ENCODE results near the gene CFTR. TPM values are rescaled to one million over a fixed set of nuclear protein-coding genes. Genes with fewer than 3 reads are reported as not detected.
"Not testable (repeated sequence)": the region's sequence is repeated elsewhere in the genome, so short reads cannot be mapped to it uniquely, and the experiment has no call there.

The CFTR gene
- total and polyA plus RNA-seq, 9 donors: 0.12 to 2.4 (median 0.71) TPM; not detected in 3

GRCh38 chr7:117495308-117495707 lies 15.5 kb downstream of the CFTR start:
- no peak overlapping the region for H3K27ac ChIP-seq
- no peak overlapping the region for H3K4me3 ChIP-seq
- WGBS, 3 donors: 32 to 44% (median 40%) methylated on average over 1 of the region's 1 CpG
- intact Hi-C loops (cut with DNase I): no loop called here
- no peaks in the 10 kb centered on the region for H3K36me3 ChIP-seq
- H3K4me1 ChIP-seq (ENCODE audit: insufficient read depth): no peaks in the 10 kb centered on the region
- no peak for TF ChIP-seq POLR2A (IDR thresholded peaks at IDR 0.05)
- no peaks in the 10 kb centered on the region for H3K9me3 ChIP-seq
- no peaks in the 10 kb centered on the region for H3K27me3 ChIP-seq
- DNase-seq: no peak

GRCh38 chr7:117502331-117502730 lies 22.5 kb downstream of the CFTR start:
- DNase-seq: no peak
- no peak overlapping the region for H3K27ac ChIP-seq
- no peak overlapping the region for H3K4me3 ChIP-seq
- TF ChIP-seq POLR2A (IDR thresholded peaks at IDR 0.05) (no peak), EP300 (IDR thresholded peaks at IDR 0.05) (no peak), CTCF (IDR thresholded peaks at IDR 0.05) (no peak)
- intact Hi-C loops (cut with DNase I): no loop called here
- no peaks in the 10 kb centered on the region for H3K27me3 ChIP-seq
- H3K9me3 ChIP-seq: no peaks in the 10 kb centered on the region
- H3K4me1 ChIP-seq (ENCODE audit: insufficient read depth): no peaks in the 10 kb centered on the region
- H3K36me3 ChIP-seq: no peaks in the 10 kb centered on the region
- WGBS, 3 donors: 63 to 67% (median 64%) methylated on average over 3 of the region's 3 CpGs

GRCh38 chr7:117505238-117505637 lies 25.4 kb downstream of the CFTR start:
- no peaks in the 10 kb centered on the region for H3K36me3 ChIP-seq
- H3K27ac ChIP-seq: no peak overlapping the region
- H3K9me3 ChIP-seq: no peaks in the 10 kb centered on the region
- H3K27me3 ChIP-seq: no peaks in the 10 kb centered on the region
- TF ChIP-seq EP300 (IDR thresholded peaks at IDR 0.05) (no peak), CTCF (IDR thresholded peaks at IDR 0.05) (no peak), POLR2A (IDR thresholded peaks at IDR 0.05) (no peak)
- H3K4me1 ChIP-seq (ENCODE audit: insufficient read depth): no peaks in the 10 kb centered on the region
- WGBS, 3 donors: 66 to 80% (median 68%) methylated on average over 3 of the region's 3 CpGs
- no peak overlapping the region for H3K4me3 ChIP-seq
- intact Hi-C loops (cut with DNase I): no loop called here
- no peak for DNase-seq

- no peaks in the 10 kb centered on the region for H3K4me1 ChIP-seq (ENCODE audit: insufficient read depth)
- TF ChIP-seq POLR2A (IDR thresholded peaks at IDR 0.05) (no peak), EP300 (IDR thresholded peaks at IDR 0.05) (no peak), CTCF (IDR thresholded peaks at IDR 0.05) (no peak)
- no peak overlapping the region for H3K4me3 ChIP-seq
- DNase-seq: no peak
- 81 to 89% (median 86%) methylated on average over 1 of the region's 1 CpG for whole genome bisulfite sequencing, 3 donors
- H3K36me3 ChIP-seq: no peaks in the 10 kb centered on the region
- no peak overlapping the region for H3K27ac ChIP-seq
- no peaks in the 10 kb centered on the region for H3K27me3 ChIP-seq
- no peaks in the 10 kb centered on the region for H3K9me3 ChIP-seq
- intact Hi-C loops (cut with DNase I): no loop called here
Measured at GRCh38 chr7:117508676-117509075, 28.9 kb downstream of the CFTR start.

- H3K4me3 ChIP-seq; DNase-seq; H3K9me3 ChIP-seq; intact Hi-C loops (cut with DNase I); H3K27me3 ChIP-seq; H3K36me3 ChIP-seq; H3K4me1 ChIP-seq (ENCODE audit: insufficient read depth); H3K27ac ChIP-seq: not testable (repeated sequence)
- 73 to 97% (median 89%) methylated on average over 1 of the region's 1 CpG for WGBS, 3 donors
Measured at GRCh38 chr7:117517194-117517593, 37.4 kb downstream of the CFTR start.

GRCh38 chr7:117530390-117530789 lies 50.6 kb downstream of the CFTR start:
- intact Hi-C loops (cut with DNase I): no loop called here
- Histone ChIP-seq H3K27ac (no peak overlapping the region), H3K4me1 (ENCODE audit: insufficient read depth) (no peaks in the 10 kb centered on the region), H3K27me3 (no peaks in the 10 kb centered on the region), H3K4me3 (no peak overlapping the region), H3K9me3 (no peaks in the 10 kb centered on the region), H3K36me3 (no peaks in the 10 kb centered on the region)
- TF ChIP-seq POLR2A (IDR thresholded peaks at IDR 0.05): no peak
- no peak for DNase-seq

Data from ovary (tissue), 9 donors.